Vagina (tissue), 2 donors: Measurements from ENCODE around the gene GPR27. TPM values are rescaled to one million over a fixed set of nuclear protein-coding genes. Genes with fewer than 3 reads are reported as not detected.

Experiments
- DNase-seq, 2 donors: peaks; one replicate each; pipeline ENCODE4 v3.0.0-alpha.2; 2017; ENCODE audit errors: extremely low spot score in 2 of 2
- H3K27ac ChIP-seq: fragments of 200-600 bp; sonication (generic); one replicate; pipeline ENCODE4 v1.5.1; 2019
- H3K27me3 ChIP-seq: fragments of 200-600 bp; sonication (generic); one replicate; pipeline ENCODE4 v1.5.1; 2019
- H3K36me3 ChIP-seq, 2 donors: fragments of 200-600 bp; sonication (generic); one replicate each; pipeline ENCODE4 v1.5.1; 2017 to 2019
- H3K4me1 ChIP-seq: fragments of 200-600 bp; sonication (generic); one replicate; pipeline ENCODE4 v1.5.1; 2019
- H3K4me3 ChIP-seq, 2 donors: fragments of 200-600 bp; sonication (generic); 1 replicate in 1 of 2; 2 replicates in 1 of 2; pipeline ENCODE4 v1.5.1; 2016 to 2019
- H3K9me3 ChIP-seq: fragments of 200-600 bp; sonication (generic); one replicate; pipeline ENCODE4 v1.5.1; 2019
- CTCF ChIP-seq, 3 experiments: fragments of 450-650 bp in 2 of 3; fragments of 200-600 bp in 1 of 3; sonication (generic) in 1 of 3; IDR thresholded peaks; one replicate each; pipeline ENCODE4 v1.5.1; 2017 to 2019; ENCODE audit warnings: antibody characterized with exemption in 3 of 3, mild to moderate bottlenecking in 2 of 3, moderate library complexity in 2 of 3
- POLR2A ChIP-seq, 2 donors: fragments of 450-650 bp; IDR thresholded peaks; one replicate each; pipeline ENCODE4 v1.6.1; 2017; ENCODE audit warnings: antibody characterized with exemption in 2 of 2, mild to moderate bottlenecking in 2 of 2, moderate library complexity in 2 of 2
- POLR2AphosphoS5 ChIP-seq, 2 donors: sonication (generic); formaldehyde crosslinking; IDR thresholded peaks; one replicate each; pipeline ENCODE4 v1.9.0; 2017; ENCODE audit warnings: antibody characterized with exemption in 2 of 2, mild to moderate bottlenecking in 2 of 2, low read depth in 1 of 2; ENCODE audit not compliant: insufficient read depth in 1 of 2
- intact Hi-C: fragments of 100-400 bp; cut with DNase I; formaldehyde crosslinking; loops from one replicate; pipeline ENCODE4 v1.15.1; 2023
- total RNA-seq: library from RNA; depleted of rRNA; stranded (reverse); fragments of >200 nt; gene quantifications from one replicate; pipeline ENCODE4 v1.2.3, GENCODE V29; 2016

GPR27 gene
- total RNA-seq, 1 donor from 2014 or later = 1.2 TPM

DNA sequence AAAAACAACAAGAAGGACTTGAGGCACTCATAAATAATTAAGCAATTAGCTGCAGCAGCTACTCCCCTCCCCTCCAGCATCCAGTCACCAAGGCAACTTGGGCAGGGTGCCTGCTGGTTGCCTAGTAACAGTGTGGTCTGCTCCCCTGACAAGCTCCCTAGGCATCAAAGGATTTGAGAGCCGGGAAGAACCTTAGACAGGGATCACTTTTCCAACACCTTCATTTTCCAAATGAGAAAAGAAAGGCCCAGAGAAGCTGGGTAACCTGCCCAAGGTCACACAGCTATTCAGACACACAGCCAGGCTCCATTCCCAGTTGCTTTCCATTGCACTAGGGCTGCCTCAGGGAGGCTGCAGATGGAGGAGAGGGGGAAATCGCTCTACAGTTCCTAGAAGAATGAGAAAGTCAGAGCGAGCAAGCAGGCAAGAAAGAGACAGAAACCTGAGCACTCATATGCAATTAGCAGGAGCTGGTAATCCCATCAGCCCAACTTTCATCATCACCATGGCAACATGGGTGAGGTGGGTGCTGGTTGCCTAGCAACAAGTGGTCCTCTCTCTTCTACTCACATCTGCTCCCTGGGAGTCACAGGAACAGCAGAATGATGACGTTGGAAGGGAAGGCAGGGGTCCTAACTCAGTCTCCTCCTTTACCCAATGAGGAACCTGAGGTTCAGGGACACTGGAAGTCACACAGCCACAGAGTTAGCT is 24.9 kb upstream of the GPR27 start:
- no peak overlapping the region for H3K4me3 ChIP-seq
- DNase-seq = no peak
- no peaks in the 10 kb centered on the region for H3K9me3 ChIP-seq
- no peak overlapping the region for H3K27ac ChIP-seq
- no peaks in the 10 kb centered on the region for H3K36me3 ChIP-seq
- H3K4me1 ChIP-seq = peaks cover 20% of the 10 kb centered on the region
- intact Hi-C loops = no loop called here
- no peaks in the 10 kb centered on the region for H3K27me3 ChIP-seq
- no peak for TF ChIP-seq CTCF (IDR thresholded peaks at IDR 0.05)
- TF ChIP-seq POLR2A (IDR thresholded peaks at IDR 0.05) = no peak
- no peak for TF ChIP-seq POLR2AphosphoS5 (IDR thresholded peaks at IDR 0.05; ENCODE audit: insufficient read depth in 1 of 2, low read depth in 1 of 2)

GRCh38 chr3:71732637-71733036 is 21.0 kb upstream of the GPR27 start:
- H3K27me3 ChIP-seq = no peaks in the 10 kb centered on the region
- H3K4me3 ChIP-seq = no peak overlapping the region
- intact Hi-C loops = no loop called here
- no peak for DNase-seq
- no peak for TF ChIP-seq POLR2AphosphoS5 (IDR thresholded peaks at IDR 0.05; ENCODE audit: insufficient read depth in 1 of 2, low read depth in 1 of 2)
- TF ChIP-seq CTCF (IDR thresholded peaks at IDR 0.05) = no peak
- no peak for TF ChIP-seq POLR2A (IDR thresholded peaks at IDR 0.05)
- H3K9me3 ChIP-seq = no peaks in the 10 kb centered on the region
- no peak overlapping the region for H3K27ac ChIP-seq
- no peaks in the 10 kb centered on the region for H3K36me3 ChIP-seq
- no peaks in the 10 kb centered on the region for H3K4me1 ChIP-seq

- TF ChIP-seq CTCF (IDR thresholded peaks at IDR 0.05) = no peak
- TF ChIP-seq POLR2A (IDR thresholded peaks at IDR 0.05) = no peak
- TF ChIP-seq POLR2AphosphoS5 (IDR thresholded peaks at IDR 0.05; ENCODE audit: insufficient read depth in 1 of 2, low read depth in 1 of 2) = no peak
- no peaks in the 10 kb centered on the region for H3K9me3 ChIP-seq
- no peaks in the 10 kb centered on the region for H3K27me3 ChIP-seq
- H3K4me1 ChIP-seq = no peaks in the 10 kb centered on the region
- no peak overlapping the region for H3K4me3 ChIP-seq
- no peak for DNase-seq
- intact Hi-C loops = no loop called here
- no peaks in the 10 kb centered on the region for H3K36me3 ChIP-seq
- no peak overlapping the region for H3K27ac ChIP-seq
These were observed 20.3 kb upstream of the GPR27 start for GRCh38 chr3:71733319-71733718.

GRCh38 chr3:71734881-71735280 is 18.8 kb upstream of the GPR27 start:
- no peak for DNase-seq
- Histone ChIP-seq H3K27me3 (no peaks in the 10 kb centered on the region), H3K4me3 (no peak overlapping the region), H3K9me3 (no peaks in the 10 kb centered on the region), H3K36me3 (no peaks in the 10 kb centered on the region), H3K27ac (no peak overlapping the region), H3K4me1 (no peaks in the 10 kb centered on the region)
- intact Hi-C loops = no loop called here
- no peak for TF ChIP-seq POLR2A (IDR thresholded peaks at IDR 0.05)
- TF ChIP-seq CTCF (IDR thresholded peaks at IDR 0.05) = no peak
- TF ChIP-seq POLR2AphosphoS5 (IDR thresholded peaks at IDR 0.05; ENCODE audit: insufficient read depth in 1 of 2, low read depth in 1 of 2) = no peak

GRCh38 chr3:71742621-71743020 is 11.0 kb upstream of the GPR27 start:
- intact Hi-C loops = no loop called here
- Histone ChIP-seq H3K4me1 (no peaks in the 10 kb centered on the region), H3K27ac (no peak overlapping the region), H3K36me3 (no peaks in the 10 kb centered on the region), H3K27me3 (no peaks in the 10 kb centered on the region), H3K4me3 (no peak overlapping the region), H3K9me3 (peaks cover 11% of the 10 kb centered on the region)
- TF ChIP-seq POLR2AphosphoS5 (IDR thresholded peaks at IDR 0.05; ENCODE audit: insufficient read depth in 1 of 2, low read depth in 1 of 2) = no peak
- TF ChIP-seq POLR2A (IDR thresholded peaks at IDR 0.05) = no peak
- TF ChIP-seq CTCF (IDR thresholded peaks at IDR 0.05) = no peak
- no peak for DNase-seq
